ENCODE data around the gene UPK2. TPM values are rescaled to one million over a fixed set of nuclear protein-coding genes. Genes with fewer than 3 reads are reported as not detected.

UPK2 gene
- not detected for total RNA-seq
- polyA plus RNA-seq: under 1 TPM in 1 of 2 donors, not detected in 1; 0.07 TPM
- long read RNA-seq, donor 1, partial matches to known transcripts: 5 of 5 reads
- long read RNA-seq, donor 1, other reads (novel, unspliced or antisense): 0 of 5 reads
- long read RNA-seq, donor 2, partial matches to known transcripts: 0 of 1 reads
- long read RNA-seq, donor 2, other reads (novel, unspliced or antisense): 0 of 1 reads
- long read RNA-seq, donor 3, partial matches to known transcripts: 0 of 1 reads
- long read RNA-seq, donor 3, other reads (novel, unspliced or antisense): 0 of 1 reads
- long read RNA-seq, donor 4: 0 reads
- long read RNA-seq, donor 5, partial matches to known transcripts: 0 of 4 reads
- long read RNA-seq, donor 5, other reads (novel, unspliced or antisense): 0 of 4 reads

- no peaks in the 10 kb centered on the region for H3K36me3 ChIP-seq (ENCODE audit: control insufficient read depth in 4 of 4, insufficient read depth in 4 of 4, low read length in 4 of 4)
- DNase-seq (peak; percentile 81 to 87 (median 85)), ATAC-seq (ENCODE audit: insufficient read depth, low FRiP score) (peak; percentile 92)
- peaks cover 0 to 12% (median 0%) of the 10 kb centered on the region in 3 donors for H3K27me3 ChIP-seq (ENCODE audit: control insufficient read depth in 3 of 3, insufficient read depth in 3 of 3, low read length in 2 of 3)
- no peak within 1 kb of the TSS for H3K27ac ChIP-seq (ENCODE audit: low read depth in 1 of 2, low read length in 1 of 2)
- WGBS, 2 donors: 7 to 10% methylated on average over 7 of the region's 7 CpGs
- H3K9me3 ChIP-seq (ENCODE audit: control insufficient read depth in 4 of 4, insufficient read depth in 3 of 4, low read length in 3 of 4): no peaks in the 10 kb centered on the region
- H3K4me3 ChIP-seq: no peak within 1 kb of the TSS
- no peaks in the 10 kb centered on the region for H3K4me1 ChIP-seq (ENCODE audit: control insufficient read depth in 5 of 5, insufficient read depth in 5 of 5, low read length in 5 of 5)
- TF ChIP-seq, protein P1, sequence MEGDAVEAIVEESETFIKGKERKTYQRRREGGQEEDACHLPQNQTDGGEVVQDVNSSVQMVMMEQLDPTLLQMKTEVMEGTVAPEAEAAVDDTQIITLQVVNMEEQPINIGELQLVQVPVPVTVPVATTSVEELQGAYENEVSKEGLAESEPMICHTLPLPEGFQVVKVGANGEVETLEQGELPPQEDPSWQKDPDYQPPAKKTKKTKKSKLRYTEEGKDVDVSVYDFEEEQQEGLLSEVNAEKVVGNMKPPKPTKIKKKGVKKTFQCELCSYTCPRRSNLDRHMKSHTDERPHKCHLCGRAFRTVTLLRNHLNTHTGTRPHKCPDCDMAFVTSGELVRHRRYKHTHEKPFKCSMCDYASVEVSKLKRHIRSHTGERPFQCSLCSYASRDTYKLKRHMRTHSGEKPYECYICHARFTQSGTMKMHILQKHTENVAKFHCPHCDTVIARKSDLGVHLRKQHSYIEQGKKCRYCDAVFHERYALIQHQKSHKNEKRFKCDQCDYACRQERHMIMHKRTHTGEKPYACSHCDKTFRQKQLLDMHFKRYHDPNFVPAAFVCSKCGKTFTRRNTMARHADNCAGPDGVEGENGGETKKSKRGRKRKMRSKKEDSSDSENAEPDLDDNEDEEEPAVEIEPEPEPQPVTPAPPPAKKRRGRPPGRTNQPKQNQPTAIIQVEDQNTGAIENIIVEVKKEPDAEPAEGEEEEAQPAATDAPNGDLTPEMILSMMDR (IDR thresholded peaks at IDR 0.05; ENCODE audit: control extremely low read depth, extremely low read depth): peak; percentile 97
- no peak within 1 kb of the TSS for H3K9ac ChIP-seq (ENCODE audit: insufficient read depth in 1 of 2, low read length in 2 of 2)
Observed at GRCh38 chr11:118956094-118956846, at the start of gene UPK2. TSS of gene UPK2 (plus strand) at chr11:118956298. CDS start at chr11:118956351, 53 bp downstream.

DNA sequence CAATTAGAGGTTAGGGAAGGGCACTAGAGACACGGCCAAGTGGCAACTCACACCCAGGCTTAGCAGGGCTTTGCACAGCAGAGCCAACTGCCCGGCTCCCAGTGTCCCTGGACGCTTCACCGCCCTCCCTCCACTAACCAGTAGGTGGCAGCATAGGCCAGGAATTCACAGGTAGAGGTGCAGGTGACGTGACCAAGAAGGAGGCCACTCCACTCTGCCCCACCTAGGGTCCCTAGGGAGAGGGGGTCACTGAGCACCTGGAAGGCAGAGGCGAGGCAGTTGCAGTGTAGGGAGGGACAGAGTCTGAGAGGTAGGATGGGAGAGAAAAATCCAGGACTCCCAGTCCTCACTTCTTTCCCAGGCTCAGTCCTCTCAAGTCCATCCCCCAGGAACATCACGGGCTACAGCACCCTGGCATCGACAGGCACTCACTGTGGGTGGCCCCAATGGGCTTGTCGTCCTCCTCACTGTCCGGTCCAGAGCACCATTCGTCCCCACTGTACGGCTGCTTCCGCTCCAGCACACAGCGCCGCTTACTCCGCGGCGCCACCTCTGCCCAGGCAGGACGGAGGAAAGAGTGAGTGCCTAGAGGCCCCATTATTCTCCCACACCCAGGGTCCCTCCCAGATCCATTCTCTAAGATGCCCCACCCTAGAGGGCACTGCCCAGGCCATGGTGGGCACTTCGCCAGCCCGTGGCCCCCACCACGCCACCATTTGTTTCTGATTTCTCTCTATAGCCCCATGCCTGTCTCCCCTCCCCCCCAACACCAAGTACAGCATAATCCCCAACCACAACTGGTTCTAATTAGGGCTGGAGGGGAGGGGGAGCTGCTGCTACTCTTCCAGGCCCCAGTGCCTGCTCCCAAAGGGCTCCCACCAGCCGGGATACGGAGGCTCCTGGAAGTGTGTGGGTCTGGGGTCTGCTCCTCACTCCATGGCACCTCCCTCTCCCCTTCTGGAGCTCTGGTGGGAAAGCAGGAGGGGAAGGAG is 48.8 kb upstream of the UPK2 start:
- Histone ChIP-seq H3K9ac (ENCODE audit: insufficient read depth in 1 of 2, low read length in 2 of 2) (no peak overlapping the region), H3K9me3 (ENCODE audit: control insufficient read depth in 4 of 4, insufficient read depth in 3 of 4, low read length in 3 of 4) (no peaks in the 10 kb centered on the region), H3K36me3 (ENCODE audit: control insufficient read depth in 4 of 4, insufficient read depth in 4 of 4, low read length in 4 of 4) (peaks cover 18 to 35% (median 24%) of the 10 kb centered on the region in 4 donors), H3K27me3 (ENCODE audit: control insufficient read depth in 3 of 3, insufficient read depth in 3 of 3, low read length in 2 of 3) (no peaks in the 10 kb centered on the region), H3K4me1 (ENCODE audit: control insufficient read depth in 5 of 5, insufficient read depth in 5 of 5, low read length in 5 of 5) (peaks cover 6 to 52% (median 24%) of the 10 kb centered on the region in 5 donors), H3K27ac (ENCODE audit: low read depth in 1 of 2, low read length in 1 of 2) (peak overlapping the region; percentile 36 to 66), H3K4me3 (no peak overlapping the region)
- TF ChIP-seq, protein P1 (IDR thresholded peaks at IDR 0.05; ENCODE audit: control extremely low read depth, extremely low read depth): peak; percentile 94
- ATAC-seq (ENCODE audit: insufficient read depth, low FRiP score) (peak; percentile 49), DNase-seq (peak; percentile 80 to 88 (median 87))
- WGBS, 2 donors: 51 to 56% methylated on average over 20 to 24 of the region's 24 CpGs

DNA sequence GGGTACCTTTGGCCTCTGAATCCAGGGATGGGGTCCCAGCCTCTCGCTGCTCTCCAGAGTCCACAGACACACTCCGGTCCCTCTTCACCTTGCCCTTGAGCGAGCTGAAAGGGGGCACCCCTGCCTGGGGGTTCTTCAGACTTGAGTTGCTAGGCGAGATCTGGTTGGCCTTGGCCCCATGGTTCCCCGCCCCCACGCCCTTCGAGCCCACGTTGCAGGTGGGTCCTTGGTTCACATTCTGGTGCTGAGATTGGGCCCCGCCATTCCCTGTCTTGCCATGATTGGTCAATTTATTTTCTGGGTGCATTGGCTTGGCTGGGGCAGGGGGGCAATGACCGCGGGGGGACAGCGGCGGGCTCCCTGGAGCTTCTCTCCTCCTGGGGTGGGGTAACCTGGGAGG is 47.8 kb upstream of the UPK2 start:
- H3K4me1 ChIP-seq (ENCODE audit: control insufficient read depth in 5 of 5, insufficient read depth in 5 of 5, low read length in 5 of 5): peaks cover 8 to 61% (median 31%) of the 10 kb centered on the region in 5 donors
- H3K36me3 ChIP-seq (ENCODE audit: control insufficient read depth in 4 of 4, insufficient read depth in 4 of 4, low read length in 4 of 4): peaks cover 10 to 29% (median 21%) of the 10 kb centered on the region in 4 donors
- peak overlapping the region; percentile 21 to 69 for H3K27ac ChIP-seq (ENCODE audit: low read depth in 1 of 2, low read length in 1 of 2)
- TF ChIP-seq, protein P1 (IDR thresholded peaks at IDR 0.05; ENCODE audit: control extremely low read depth, extremely low read depth): no peak
- no peaks in the 10 kb centered on the region for H3K27me3 ChIP-seq (ENCODE audit: control insufficient read depth in 3 of 3, insufficient read depth in 3 of 3, low read length in 2 of 3)
- H3K9ac ChIP-seq (ENCODE audit: insufficient read depth in 1 of 2, low read length in 2 of 2): no peak overlapping the region
- no peaks in the 10 kb centered on the region for H3K9me3 ChIP-seq (ENCODE audit: control insufficient read depth in 4 of 4, insufficient read depth in 3 of 4, low read length in 3 of 4)
- 80 to 89% methylated on average over 13 of the region's 13 CpGs for WGBS, 2 donors
- no peak overlapping the region for H3K4me3 ChIP-seq
- ATAC-seq (ENCODE audit: insufficient read depth, low FRiP score) (no peak), DNase-seq (no peak)
